Activated CD4-positive, alpha-beta T cell treated with anti-CD3 and anti-CD28 coated beads, Interleukin-2, amount 10 ng/mL, durations not matched to agents 7 days and 5 days (primary cell): ENCODE measurements around the gene CDKN2B. TPM values are rescaled to one million over a fixed set of nuclear protein-coding genes. Genes with fewer than 3 reads are reported as not detected.

Experiments
- CTCF ChIA-PET: fragments of 350-600 bp; sonication (Branson Sonifier 250); formaldehyde crosslinking; loops from one replicate; lab custom pipeline; 2021; ENCODE audit warnings: antibody characterized with exemption; lab: Charles Lee
- POLR2A ChIA-PET: fragments of 350-600 bp; sonication (Branson Sonifier 250); formaldehyde crosslinking; loops from one replicate; lab custom pipeline; 2021; ENCODE audit warnings: antibody characterized with exemption; lab: Charles Lee
- DNase-seq: peaks from one replicate; pipeline ENCODE4 v3.0.0-alpha.2; 2020
- H3K27ac Mint-ChIP-seq: one replicate; pipeline ENCODE4 v1.8.0; 2021; ENCODE audit warnings: mild to moderate bottlenecking, moderate library complexity, mixed read lengths
- H3K27me3 Mint-ChIP-seq: one replicate; pipeline ENCODE4 v1.8.0; 2021; ENCODE audit warnings: mixed read lengths
- H3K36me3 Mint-ChIP-seq: one replicate; pipeline ENCODE4 v1.8.0; 2021; ENCODE audit warnings: low read depth, mixed read lengths
- H3K4me1 Mint-ChIP-seq: one replicate; pipeline ENCODE4 v1.8.0; 2021; ENCODE audit warnings: mixed read lengths
- H3K4me3 Mint-ChIP-seq: one replicate; pipeline ENCODE4 v1.8.0; 2021; ENCODE audit warnings: mild to moderate bottlenecking, moderate library complexity, mixed read lengths
- H3K9me3 Mint-ChIP-seq: one replicate; pipeline ENCODE4 v1.8.0; 2021; ENCODE audit warnings: mixed read lengths
- total RNA-seq, 2 experiments: library from RNA; stranded (reverse); gene quantifications; one replicate each; pipeline ENCODE4 v1.2.3, GENCODE V29; 2021

Gene CDKN2B
- total RNA-seq, 2 experiments from 2014 or later = 0.65 to 0.87 TPM

DNA sequence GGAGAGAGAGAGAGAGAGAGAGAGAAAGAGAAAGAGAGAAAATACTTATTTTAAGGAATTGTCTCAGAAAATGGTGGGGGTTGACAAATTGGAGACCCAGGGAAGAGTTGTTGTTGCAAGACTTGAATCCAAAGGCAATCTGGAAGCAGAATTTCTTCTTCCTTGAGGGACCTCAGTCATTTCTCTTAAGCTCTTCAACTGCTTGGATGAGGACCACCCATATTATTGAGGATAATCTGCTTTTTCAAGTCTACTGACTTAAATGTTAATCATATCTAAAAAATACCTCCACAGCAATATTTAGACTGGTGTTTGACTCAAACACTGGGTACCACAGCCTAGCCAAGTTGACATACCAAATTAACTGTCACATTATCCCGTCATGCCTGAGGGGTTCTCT lies 11.6 kb downstream of the CDKN2B start:
- Mint-ChIP-seq H3K27me3 (peaks cover 61% of the 10 kb centered on the region), H3K4me1 (peaks cover 24% of the 10 kb centered on the region), H3K4me3 (no peak overlapping the region), H3K27ac (no peak overlapping the region), H3K9me3 (no peaks in the 10 kb centered on the region), H3K36me3 (peaks cover 10% of the 10 kb centered on the region)
- POLR2A ChIA-PET = no interaction called here
- no peak for DNase-seq
- CTCF ChIA-PET = interaction anchor here (1.0 to 1.3 kb wide), 2 partner anchors 12 to 15 kb away, joined by 3 read pairs; partner anchors contain the start of gene CDKN2B

GRCh38 chr9:21996858-21997257 lies 12.2 kb downstream of the CDKN2B start:
- peaks cover 10% of the 10 kb centered on the region for H3K36me3 Mint-ChIP-seq
- no peaks in the 10 kb centered on the region for H3K9me3 Mint-ChIP-seq
- peaks cover 24% of the 10 kb centered on the region for H3K4me1 Mint-ChIP-seq
- no peak overlapping the region for H3K27ac Mint-ChIP-seq
- CTCF ChIA-PET = interaction anchor here (1.3 to 2.8 kb wide), 2 partner anchors 11 to 14 kb away, joined by 3 to 24 read pairs; no protein-coding TSS in a partner anchor
- POLR2A ChIA-PET = no interaction called here
- no peak for DNase-seq
- H3K4me3 Mint-ChIP-seq = peak overlapping the region; percentile 97
- peaks cover 55% of the 10 kb centered on the region for H3K27me3 Mint-ChIP-seq

GRCh38 chr9:21996438-21996837 lies 12.7 kb downstream of the CDKN2B start:
- peak overlapping the region; percentile 97 for H3K4me3 Mint-ChIP-seq
- peak overlapping the region; percentile 25 for H3K27ac Mint-ChIP-seq
- H3K4me1 Mint-ChIP-seq = peaks cover 24% of the 10 kb centered on the region
- H3K9me3 Mint-ChIP-seq = no peaks in the 10 kb centered on the region
- peaks cover 12% of the 10 kb centered on the region for H3K36me3 Mint-ChIP-seq
- DNase-seq = no peak
- POLR2A ChIA-PET = no interaction called here
- peaks cover 54% of the 10 kb centered on the region for H3K27me3 Mint-ChIP-seq
- CTCF ChIA-PET = interaction anchor here (2.8 kb wide), 1 partner anchor 11 kb away, joined by 24 read pairs; no protein-coding TSS in a partner anchor

- peaks cover 16% of the 10 kb centered on the region for H3K36me3 Mint-ChIP-seq
- no peaks in the 10 kb centered on the region for H3K9me3 Mint-ChIP-seq
- CTCF ChIA-PET = interaction anchor here (0.6 to 2.8 kb wide), 2 partner anchors 12 to 844 kb away, joined by 3 to 24 read pairs; no protein-coding TSS in a partner anchor
- DNase-seq = no peak
- H3K4me1 Mint-ChIP-seq = peaks cover 24% of the 10 kb centered on the region
- peak overlapping the region; percentile 99 for H3K27ac Mint-ChIP-seq
- H3K4me3 Mint-ChIP-seq = peak overlapping the region; percentile 97
- POLR2A ChIA-PET = no interaction called here
- peaks cover 53% of the 10 kb centered on the region for H3K27me3 Mint-ChIP-seq
Observed at GRCh38 chr9:21995666-21996398, 13.3 kb downstream of the CDKN2B start.

GRCh38 chr9:21995006-21995665 lies 14.0 kb downstream of the CDKN2B start:
- DNase-seq = peak; percentile 87
- Mint-ChIP-seq H3K27ac (peak overlapping the region; percentile 99), H3K4me3 (peak overlapping the region; percentile 97), H3K36me3 (peaks cover 21% of the 10 kb centered on the region), H3K27me3 (peaks cover 53% of the 10 kb centered on the region), H3K4me1 (peaks cover 28% of the 10 kb centered on the region), H3K9me3 (peaks cover 2% of the 10 kb centered on the region)
- POLR2A ChIA-PET = no interaction called here
- CTCF ChIA-PET = interaction anchor here (0.6 to 2.8 kb wide), 5 partner anchors 13 to 844 kb away, joined by 3 to 24 read pairs (median 3); no protein-coding TSS in a partner anchor

DNA sequence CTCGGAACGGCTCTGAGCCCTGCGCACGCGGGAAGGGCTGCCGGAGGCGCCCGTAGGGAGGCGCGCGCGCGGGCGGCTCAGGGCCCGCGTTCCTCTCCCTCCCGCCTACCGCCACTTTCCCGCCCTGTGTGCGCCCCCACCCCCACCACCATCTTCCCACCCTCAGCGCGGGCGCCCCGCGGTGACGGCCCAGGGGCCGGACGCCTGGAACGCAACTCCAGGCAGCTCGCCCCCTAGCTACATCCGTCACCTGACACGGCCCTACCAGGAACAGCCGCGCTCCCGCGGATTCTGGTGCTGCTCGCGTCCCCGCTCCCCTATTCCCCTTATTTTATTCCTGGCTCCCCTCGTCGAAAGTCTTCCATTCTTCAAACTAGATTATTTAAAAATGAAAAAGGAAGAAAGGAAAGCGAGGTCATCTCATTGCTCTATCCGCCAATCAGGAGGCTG lies 14.5 kb downstream of the CDKN2B start, which contains the start of gene CDKN2B-AS1:
Gene CDKN2B-AS1 (plus strand): TSS at position 236 of the 450 bp plus-strand sequence.
- H3K9me3 Mint-ChIP-seq = peaks cover 6% of the 10 kb centered on the region
- peaks cover 30% of the 10 kb centered on the region for H3K4me1 Mint-ChIP-seq
- POLR2A ChIA-PET = no interaction called here
- peaks cover 53% of the 10 kb centered on the region for H3K27me3 Mint-ChIP-seq
- peak within 1 kb of the TSS; percentile 97 for H3K4me3 Mint-ChIP-seq
- H3K27ac Mint-ChIP-seq = peak within 1 kb of the TSS; percentile 99
- peak; percentile 59 for DNase-seq
- H3K36me3 Mint-ChIP-seq = peaks cover 25% of the 10 kb centered on the region
- CTCF ChIA-PET = interaction anchor here (0.6 to 2.8 kb wide), 4 partner anchors 13 to 179 kb away, joined by 3 to 24 read pairs (median 3); no protein-coding TSS in a partner anchor

- peak within 1 kb of the TSS; percentile 97 for H3K4me3 Mint-ChIP-seq
- peaks cover 57% of the 10 kb centered on the region for H3K27me3 Mint-ChIP-seq
- peak; percentile 56 for DNase-seq
- H3K36me3 Mint-ChIP-seq = peaks cover 28% of the 10 kb centered on the region
- H3K27ac Mint-ChIP-seq = peak within 1 kb of the TSS; percentile 99
- peaks cover 30% of the 10 kb centered on the region for H3K4me1 Mint-ChIP-seq
- ChIA-PET POLR2A (no interaction called here), CTCF (interaction anchor here (1.1 to 2.8 kb wide), 2 partner anchors 14 to 178 kb away, joined by 3 to 24 read pairs; no protein-coding TSS in a partner anchor)
- peaks cover 7% of the 10 kb centered on the region for H3K9me3 Mint-ChIP-seq
Observed at GRCh38 chr9:21993893-21994555, 15.1 kb downstream of the CDKN2B start, which contains the start of gene CDKN2A. Gene CDKN2A (minus strand): TSS chr9:21994392.

- Mint-ChIP-seq H3K27ac (peak overlapping the region; percentile 75), H3K4me1 (peaks cover 30% of the 10 kb centered on the region), H3K9me3 (peaks cover 7% of the 10 kb centered on the region), H3K27me3 (peaks cover 59% of the 10 kb centered on the region), H3K4me3 (peak overlapping the region; percentile 97), H3K36me3 (peaks cover 31% of the 10 kb centered on the region)
- ChIA-PET CTCF (interaction anchor here (1.8 kb wide), 1 partner anchor 15 kb away, joined by 5 read pairs; the partner anchor contains the start of gene CDKN2B), POLR2A (no interaction called here)
- DNase-seq = no peak
Observed at GRCh38 chr9:21993007-21993406, 16.1 kb downstream of the CDKN2B start.

DNA sequence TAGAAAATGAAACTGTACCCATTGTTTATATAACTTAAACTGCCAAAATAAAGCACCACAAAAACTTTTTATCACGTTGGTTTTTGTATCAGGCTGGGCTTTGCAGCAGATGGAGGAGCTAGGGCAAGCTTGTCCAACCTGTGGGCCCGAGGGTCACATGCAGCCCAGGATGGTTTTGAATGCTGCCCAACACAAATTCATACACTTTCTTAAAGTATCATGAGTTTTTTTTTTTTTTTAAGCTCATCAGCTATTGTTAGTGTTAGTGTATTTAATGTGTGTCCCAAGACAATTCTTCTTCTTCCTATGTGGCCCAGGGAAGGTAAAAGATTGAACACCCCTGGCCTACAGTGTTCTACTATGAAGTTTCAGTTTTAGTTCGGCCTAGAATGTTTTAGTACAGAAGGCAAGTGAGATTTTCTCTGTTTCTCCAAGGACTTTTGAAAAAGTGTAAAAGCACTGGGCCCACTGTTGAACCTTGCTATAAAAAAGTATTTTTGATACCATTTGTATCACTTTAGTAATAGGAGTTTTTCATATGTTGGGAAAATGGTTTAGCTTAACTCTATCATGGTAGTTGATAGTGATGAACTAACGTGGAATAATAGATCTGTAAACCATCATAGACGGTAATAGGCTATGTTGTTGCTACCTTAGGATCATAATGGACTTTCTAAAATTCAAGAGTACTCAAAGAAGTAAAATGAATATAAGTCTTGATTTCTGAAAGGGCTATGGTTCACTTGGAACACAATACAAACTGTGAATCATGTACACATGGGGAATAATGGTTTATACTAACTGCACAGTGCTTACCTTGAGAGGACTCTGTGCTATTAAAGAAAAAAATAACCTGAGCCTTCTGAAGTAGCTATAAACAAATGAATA lies 17.8 kb downstream of the CDKN2B start:
- CTCF ChIA-PET = interaction anchor here (0.6 to 2.5 kb wide), 4 partner anchors 10 to 173 kb away, joined by 3 to 7 read pairs (median 4); partner anchors contain the start of gene CDKN2B

DNA sequence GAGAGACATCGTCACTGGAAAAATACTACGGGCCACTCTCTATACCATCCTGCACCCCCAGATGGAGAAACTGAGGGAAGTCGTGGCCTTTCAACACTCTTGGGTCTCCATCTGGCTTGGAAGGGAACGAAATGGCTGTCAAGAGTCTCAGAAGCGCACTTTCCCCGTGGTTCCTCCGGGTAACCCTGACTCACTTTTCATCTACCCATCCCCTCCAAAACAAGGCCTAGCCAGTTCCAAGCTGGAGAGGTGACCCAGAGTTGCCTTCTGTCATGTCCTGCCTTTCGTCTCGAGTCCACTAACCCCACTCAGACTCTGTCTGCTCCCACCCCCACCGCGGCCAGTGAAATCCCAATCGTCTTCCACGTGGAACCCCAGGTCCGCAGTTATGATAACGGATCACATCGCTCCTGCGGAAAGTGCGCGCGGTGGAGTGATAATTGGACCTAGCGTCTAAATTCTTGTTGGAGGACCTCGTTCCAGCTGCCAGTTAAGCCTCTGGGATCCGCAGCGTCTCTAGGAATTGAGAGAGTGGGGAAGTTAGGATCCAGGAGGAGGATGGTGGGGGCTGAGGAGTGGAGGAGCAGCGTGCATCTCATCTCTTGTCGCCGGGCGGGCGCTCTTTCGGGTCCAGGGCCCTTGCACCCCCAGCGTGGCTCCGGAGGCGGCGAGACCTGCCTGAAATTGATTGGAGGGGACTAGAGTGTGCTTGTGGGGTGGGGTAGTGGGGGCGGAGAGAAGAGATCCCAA lies 19.5 kb downstream of the CDKN2B start:
- Mint-ChIP-seq H3K4me1 (peaks cover 22% of the 10 kb centered on the region), H3K36me3 (peaks cover 21% of the 10 kb centered on the region), H3K9me3 (peaks cover 7% of the 10 kb centered on the region), H3K27ac (no peak overlapping the region), H3K4me3 (no peak overlapping the region), H3K27me3 (peaks cover 59% of the 10 kb centered on the region)
- no peak for DNase-seq
- CTCF ChIA-PET = interaction anchor here (1.1 to 2.5 kb wide), 2 partner anchors 10 to 19 kb away, joined by 3 to 7 read pairs; partner anchors contain the start of gene CDKN2B
- POLR2A ChIA-PET = no interaction called here

More for the DNA sequence above, 17.8 kb downstream of the CDKN2B start:
- H3K36me3 Mint-ChIP-seq = peaks cover 27% of the 10 kb centered on the region
- DNase-seq = no peak
- peaks cover 31% of the 10 kb centered on the region for H3K4me1 Mint-ChIP-seq
- H3K27ac Mint-ChIP-seq = no peak overlapping the region
- POLR2A ChIA-PET = no interaction called here
- H3K27me3 Mint-ChIP-seq = peaks cover 55% of the 10 kb centered on the region
- H3K4me3 Mint-ChIP-seq = no peak overlapping the region
- H3K9me3 Mint-ChIP-seq = peaks cover 7% of the 10 kb centered on the region
